NCI-H2171 (cell line): Measurements from ENCODE around the gene ARHGAP29.
"Not testable (repeated sequence)": the region's sequence is repeated elsewhere in the genome, so short reads cannot be mapped to it uniquely, and the experiment has no call there.

Experiments used
- DNase-seq: peaks from one replicate; lab custom pipeline; 2025; lab: John Stamatoyannopoulos, UW

Gene ARHGAP29

DNA sequence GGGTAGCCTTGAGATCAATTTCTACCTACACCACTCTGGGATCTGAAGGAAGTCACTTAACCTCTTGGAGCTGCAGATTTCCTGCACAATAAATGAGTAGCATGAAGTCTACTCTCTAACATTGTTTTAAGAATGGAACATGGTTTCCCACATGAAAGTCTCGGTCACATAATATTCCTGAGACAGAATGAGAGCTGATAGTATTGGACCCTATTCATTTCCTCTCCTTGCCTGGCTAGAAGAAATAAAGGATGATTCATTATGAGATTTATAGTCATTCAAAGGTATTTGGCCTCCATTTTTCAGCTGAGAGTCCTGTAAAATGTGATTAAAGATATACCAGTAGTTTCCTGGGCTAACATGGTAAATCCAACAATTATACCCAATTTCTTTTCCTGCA is 56.7 kb downstream of the ARHGAP29 start:
- no peak for DNase-seq

DNA sequence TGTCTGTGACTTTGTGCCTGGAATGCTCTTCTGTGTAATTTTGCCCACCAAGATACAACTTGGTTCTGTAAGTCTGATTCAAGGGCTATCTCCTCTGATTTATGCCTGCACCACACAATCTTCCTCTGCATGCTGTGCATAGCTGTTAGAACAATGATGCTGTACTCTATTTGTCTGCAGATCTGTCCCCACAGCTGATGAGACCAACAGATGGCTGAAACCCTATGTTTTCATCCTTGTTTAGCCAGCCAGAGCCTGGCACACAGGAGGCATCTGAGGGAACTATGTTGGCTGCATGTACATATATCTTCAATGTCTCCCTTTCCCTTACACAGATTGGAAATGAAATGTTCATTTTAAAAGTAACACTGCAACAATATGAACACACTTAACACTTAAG is 58.5 kb downstream of the ARHGAP29 start:
- DNase-seq = no peak

DNA sequence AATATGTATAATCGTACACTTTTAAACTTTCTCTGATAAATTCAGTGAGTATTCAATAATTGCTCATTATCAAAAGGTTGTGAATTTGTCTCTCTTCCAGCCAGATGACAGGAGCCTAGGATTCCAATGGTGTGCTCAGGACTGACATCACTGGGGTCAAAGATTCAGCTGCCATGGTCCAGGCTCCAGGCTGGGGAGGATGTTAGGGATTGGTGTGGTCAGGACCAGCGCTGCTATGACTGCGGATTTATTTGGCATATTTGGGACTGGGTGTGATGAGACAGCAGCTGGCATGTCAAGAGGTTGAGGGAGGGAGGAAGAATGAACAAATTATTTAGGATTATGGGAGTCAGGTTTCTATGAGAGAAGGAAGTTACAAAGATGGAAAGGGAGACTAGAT is 68.3 kb downstream of the ARHGAP29 start:
- DNase-seq = no peak

DNA sequence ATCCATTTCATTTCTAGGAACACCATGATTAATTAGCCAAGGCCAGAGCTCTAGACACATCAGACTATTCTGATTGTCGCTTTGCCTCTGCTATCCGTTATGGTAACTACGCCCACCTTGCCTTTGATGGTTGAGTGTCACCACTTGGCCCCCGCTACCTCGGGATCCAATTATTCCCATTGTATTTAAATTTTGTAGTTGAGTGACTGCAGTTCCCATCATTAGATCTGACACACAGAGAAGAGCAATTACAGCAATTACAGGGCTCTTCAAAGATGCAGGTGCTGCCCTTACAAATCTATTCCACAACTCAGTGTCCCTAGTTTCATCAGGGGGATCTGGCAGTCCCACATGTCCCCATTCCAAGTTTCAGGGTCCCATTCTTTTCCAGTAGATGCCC is 71.5 kb downstream of the ARHGAP29 start:
- DNase-seq = no peak

DNA sequence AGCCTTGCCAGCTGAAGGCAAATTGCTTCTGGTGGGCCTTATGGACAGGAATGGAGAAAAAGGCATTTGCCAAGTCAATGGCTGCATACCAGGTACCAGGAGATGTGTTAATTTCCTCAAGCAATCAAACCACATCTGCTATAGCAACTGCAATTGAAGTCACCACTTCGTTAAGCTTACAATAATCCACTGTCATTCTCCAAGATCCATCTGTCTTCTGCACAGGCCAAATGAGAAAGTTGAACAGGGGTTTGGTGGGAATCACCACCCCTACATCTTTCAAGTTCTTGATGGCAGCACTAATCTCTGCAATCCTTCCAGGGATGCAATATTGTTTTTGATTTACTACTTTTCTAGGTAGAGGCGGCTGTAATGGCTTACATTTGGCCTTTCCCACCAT is 72.5 kb downstream of the ARHGAP29 start:
- DNase-seq = not testable (repeated sequence)

DNA sequence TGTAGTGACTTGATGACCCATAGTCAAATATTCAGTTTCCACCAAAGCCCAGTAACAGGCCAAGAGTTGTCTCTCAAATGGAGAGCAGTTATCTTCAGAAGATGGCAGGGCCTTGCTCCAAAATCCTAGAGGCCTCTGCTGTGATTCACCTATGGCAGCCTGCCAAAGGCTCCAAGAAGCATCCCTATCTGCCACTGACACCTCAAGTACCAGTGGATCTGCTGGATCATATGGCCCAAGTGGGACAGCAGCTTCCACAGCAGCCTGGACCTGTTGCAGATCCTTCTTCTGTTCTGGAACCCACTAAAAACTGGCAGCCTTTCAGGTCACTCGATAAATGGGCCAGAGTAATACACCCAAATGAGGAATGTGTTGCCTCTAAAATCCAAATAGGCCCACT is 73.3 kb downstream of the ARHGAP29 start:
- not testable (repeated sequence) for DNase-seq

DNA sequence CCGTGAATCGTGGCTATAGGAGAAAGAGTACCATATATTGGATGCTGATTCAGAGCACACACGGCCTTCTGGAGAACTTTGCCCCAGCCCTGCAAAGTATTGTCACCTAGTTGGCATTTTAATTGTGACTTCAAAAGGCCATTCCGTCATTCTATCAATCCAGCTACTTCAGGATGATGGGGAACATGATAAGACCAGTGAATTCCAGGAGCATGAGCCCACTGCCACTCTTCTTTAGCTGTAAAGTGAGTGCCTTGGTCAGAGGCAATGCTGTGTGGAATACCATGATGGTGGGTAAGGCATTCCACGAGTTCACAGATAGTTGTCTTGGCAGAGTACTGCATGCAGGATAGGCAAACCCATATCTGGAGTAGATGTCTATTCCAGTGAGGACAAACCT is 74.1 kb downstream of the ARHGAP29 start:
- DNase-seq = not testable (repeated sequence)

DNA sequence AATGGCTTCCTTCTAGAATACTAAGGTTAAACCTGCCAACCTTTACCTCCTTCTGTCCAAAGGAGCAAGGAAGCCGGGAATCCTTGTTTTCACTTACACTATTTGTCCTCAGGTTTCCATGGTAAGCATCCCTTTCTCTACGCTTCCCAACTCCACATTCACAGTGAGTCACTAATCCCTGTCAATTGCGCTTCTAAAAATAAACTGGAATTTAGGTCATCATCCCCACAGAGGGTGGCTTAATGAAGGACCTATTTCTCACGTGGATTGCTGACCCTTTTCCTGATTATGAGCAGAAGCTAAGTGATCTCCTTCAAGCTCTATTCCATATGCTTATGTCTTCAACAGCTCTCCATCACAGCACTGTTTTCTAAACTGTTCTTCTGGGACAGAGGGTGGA is 76.6 kb downstream of the ARHGAP29 start:
- no peak for DNase-seq

DNA sequence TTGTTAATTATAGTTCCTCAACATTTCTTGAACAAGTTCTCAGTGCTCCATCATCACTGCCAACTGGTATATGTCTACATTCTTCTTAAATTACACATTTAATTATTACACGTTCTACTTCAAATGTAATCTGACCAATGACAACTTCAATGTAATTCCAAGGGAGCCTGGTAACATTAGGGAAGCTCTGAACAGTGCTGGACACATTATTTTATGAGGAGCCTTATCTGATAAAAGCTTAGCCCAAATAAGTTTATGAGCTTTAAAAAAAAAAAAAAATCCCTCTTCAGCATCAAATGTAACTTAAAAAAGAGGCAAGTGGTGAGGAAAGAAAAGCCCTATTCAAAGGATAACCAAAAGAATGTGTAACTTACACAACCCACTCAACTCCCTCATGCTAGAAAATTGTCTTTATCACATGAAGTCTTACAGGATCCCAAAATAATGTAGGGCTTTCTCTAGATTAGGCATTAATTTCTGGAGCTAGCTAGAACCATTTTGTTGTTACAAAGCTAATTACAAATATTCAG is 81.2 kb downstream of the ARHGAP29 start:
- no peak for DNase-seq

DNA sequence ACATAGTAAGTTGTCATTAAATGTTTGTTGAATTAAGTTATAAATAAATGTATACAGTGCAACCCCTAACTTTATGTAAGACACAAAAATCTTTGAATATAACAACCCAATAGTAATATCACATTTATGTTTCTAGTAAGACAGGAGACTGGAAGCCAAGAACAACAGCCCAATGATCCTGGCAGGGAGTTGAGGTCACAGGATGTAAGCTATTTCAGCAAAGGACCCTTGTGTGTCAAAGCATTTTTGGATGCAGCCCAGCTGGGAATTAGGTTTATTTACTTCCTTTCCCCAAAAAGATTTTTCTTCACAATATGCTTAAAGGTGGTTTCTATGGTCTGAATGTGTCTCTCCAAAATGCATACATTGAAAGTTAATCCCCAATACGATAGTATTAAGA is 82.4 kb downstream of the ARHGAP29 start:
- no peak for DNase-seq

DNA sequence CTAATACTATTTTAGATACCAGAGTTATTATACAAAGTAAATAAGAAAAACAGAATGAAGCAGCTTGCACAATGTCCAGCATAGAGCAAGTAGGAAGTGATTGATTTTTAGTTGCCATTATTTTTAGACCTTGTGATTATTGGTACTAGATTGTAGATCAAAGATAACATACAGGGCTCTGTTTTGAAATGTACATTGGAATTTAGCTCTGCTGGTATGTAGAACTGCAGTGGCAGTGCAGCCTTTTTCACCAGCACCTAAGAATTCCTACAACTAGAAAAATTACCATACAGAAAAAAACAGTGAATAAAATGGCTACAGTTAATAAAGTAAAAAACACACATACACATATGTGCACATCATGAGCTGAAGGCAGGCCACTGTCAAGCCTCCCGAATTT is 84.3 kb downstream of the ARHGAP29 start:
- DNase-seq = no peak

DNA sequence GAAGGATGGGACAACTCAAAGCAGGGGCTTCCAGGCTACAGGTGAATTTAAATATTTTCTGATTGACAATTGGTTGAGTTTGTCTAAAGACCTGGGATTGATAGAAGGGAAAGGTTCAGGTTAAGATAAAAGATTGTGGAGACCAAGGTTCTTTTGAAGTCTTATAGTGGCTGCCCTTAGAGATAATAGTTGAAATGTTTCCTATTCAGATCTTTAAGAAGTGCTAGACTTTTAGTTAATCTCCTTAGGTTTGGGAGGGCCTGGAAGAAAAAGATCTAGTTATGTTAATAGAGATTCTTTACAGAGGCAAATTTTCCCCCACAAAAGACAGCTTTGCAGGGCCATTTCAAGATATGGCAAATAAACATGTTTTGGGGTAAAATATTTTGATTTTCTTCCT is 88.2 kb downstream of the ARHGAP29 start:
- DNase-seq = not testable (repeated sequence)

DNA sequence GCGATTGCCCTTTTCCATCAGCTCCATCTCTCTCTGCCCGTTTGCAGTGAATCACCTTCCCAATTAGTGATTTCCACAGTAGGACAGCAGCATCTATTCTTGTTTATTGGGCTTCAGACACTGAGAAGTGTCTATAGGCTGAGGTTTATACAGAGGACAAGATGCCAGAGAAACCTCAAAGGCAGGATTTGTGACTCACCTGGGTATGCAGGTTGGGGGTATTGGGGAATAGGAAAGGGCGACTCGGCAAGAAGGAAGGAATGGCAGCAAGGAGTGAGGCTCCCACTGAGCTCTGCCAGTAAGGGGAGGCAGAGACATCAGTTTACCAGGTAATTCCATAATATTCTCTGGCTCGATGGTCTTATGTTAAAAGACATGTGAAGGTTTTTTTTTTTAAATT is 91.1 kb downstream of the ARHGAP29 start:
- DNase-seq = no peak

DNA sequence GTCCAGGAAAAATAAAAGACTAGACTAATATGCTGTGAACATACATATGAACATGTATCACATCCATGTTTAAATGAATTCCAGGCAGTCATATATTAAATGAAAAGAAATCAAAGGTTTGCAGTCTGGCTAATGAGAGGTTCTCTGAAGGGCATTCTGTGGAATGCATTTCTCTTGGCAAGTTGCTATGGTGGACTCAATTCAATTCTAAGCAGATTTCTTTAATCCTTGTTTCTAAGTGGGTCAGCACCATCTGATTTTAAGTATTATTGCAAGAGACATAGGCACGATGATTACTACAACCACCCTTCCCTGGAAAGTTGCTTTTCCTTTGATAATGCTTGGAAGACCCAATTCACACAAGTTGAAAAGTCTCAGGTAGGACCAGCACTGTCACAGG is 92.5 kb downstream of the ARHGAP29 start:
- no peak for DNase-seq

DNA sequence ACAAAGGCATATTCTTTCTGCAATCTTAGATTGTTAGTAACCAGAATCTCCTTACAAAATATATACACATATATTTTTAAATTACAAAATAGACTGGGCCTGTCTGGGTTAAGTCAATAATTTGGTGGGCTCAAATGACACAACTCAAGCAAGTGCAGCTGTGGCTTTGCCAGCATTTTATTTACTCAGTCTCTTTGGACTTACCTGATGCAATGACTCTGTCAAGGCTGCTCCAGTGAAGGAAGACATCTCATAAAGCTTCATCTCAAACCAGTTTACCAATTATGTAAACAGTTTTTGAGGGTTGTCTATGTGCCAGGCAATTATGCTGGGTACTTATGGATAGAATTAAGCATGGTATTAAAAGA is 93.6 kb downstream of the ARHGAP29 start:
- no peak for DNase-seq

DNA sequence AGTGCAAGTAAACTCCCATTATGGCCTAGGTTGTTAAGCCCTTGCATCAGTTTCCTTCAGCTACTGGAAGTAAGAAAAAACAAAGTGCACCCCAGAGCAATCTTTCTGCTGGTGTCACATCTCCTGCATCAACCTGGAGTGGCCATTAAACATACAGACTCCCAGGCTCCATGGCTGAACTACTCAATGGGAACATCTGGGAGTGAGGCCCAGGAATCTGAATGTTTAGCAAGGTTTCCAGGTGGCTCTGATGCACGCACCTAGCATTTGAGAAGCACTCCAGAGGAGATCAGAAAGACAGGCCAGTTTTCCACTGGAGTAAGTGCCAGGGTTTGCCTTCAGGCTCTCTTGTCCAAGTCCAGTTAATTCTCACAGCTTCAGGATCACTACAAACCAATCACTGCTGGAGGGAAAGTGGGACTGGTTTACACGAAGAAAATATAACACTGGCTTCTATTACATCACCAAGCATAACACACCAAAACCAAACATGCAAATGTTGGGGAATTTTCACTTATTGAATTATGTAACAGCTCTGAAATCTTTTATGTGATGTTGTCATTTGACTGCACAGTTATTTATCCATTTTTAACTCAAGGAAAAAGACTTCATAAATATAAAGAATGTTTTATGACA is 94.1 kb downstream of the ARHGAP29 start:
- no peak for DNase-seq

DNA sequence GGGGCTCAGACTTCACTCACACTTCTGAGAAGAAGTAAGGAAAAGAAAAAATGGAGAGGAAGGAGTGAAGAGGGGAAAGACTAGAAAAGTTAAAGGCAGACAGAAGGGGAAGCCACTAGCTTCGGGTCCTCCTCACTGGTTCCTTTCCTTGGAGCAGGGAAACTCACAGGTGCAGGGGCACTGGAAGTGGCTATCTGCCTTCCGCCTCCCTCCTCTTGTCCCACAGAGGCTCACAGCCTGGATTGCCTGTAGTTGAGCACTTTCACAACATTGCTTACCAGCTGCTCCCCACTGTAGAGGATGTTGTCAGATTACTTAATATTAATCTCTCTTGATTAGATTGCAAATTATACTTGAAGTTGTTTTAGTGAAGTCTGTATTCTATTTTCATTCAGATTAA is 94.8 kb downstream of the ARHGAP29 start:
- DNase-seq = no peak

DNA sequence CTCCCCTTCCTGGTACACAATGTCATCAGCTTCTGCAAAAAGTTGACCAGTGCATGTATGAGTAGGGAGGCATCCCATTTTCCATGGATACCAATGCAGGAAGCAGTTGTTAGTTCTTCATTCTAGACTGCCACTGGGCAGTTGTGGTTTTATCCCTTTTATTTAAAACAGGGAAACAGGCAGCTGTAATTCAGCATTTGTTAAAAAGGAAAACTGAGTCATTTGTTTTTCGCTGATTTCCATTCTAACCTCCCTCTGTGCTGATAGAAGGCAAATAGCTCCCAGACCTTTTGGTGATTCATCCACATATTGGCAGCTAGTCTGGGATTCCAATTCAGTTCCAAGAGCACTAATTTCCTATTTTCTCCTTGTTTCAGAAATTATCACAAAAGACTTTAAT is 95.4 kb downstream of the ARHGAP29 start:
- no peak for DNase-seq

DNA sequence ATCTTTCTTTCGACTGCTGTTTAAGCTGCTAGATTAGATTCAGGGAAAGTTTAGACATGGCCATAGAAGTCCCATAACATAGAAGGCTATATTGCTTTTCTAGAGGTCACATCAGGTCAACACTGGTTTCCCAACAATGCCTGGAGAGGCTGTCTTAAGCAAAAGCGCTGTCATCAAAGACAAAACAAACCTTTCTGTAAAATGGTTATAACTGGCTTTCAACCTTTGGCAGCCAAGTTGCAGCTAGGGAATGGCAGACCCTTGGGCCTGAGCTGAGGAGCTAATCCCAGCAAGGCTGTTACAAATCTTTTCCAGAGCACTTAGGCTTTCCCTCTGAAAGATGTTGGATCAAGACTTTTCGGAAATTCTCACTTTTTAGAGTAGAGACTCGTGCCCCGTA is 105.3 kb downstream of the ARHGAP29 start:
- no peak for DNase-seq

DNA sequence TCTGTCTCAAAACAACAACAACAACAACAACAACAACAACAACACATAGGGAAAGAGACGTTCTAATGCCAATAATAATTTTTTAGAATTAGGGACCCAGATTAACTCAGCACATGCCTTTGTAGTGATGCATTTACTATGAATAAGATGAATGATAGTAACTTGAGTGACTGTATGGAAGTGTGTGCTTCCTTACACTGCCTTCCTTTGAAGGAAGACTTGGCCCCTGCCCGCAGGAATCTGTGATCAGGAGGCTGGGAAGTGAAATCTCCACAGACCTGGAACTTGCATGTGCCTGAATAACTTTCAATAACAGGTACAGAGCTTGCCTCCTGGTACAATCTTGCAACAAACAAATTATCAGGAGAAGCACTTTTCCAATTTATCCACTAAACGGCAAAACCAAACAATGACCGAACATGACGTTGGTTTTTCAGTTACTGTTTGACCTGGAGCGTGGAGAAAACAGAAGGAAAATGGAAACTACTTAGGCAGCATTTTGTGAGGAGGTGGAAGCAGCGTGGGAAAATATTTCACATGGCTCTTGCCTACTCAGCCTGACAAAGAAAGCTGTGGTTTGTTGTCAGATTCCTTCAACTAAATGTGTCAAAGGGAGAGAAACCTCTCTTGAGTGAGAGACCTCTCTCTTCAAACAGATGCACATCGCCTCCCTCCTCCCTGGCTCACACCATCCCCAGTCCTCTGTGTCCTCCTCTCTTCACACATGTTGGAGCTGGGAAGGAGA is 106.4 kb downstream of the ARHGAP29 start:
- no peak for DNase-seq

DNA sequence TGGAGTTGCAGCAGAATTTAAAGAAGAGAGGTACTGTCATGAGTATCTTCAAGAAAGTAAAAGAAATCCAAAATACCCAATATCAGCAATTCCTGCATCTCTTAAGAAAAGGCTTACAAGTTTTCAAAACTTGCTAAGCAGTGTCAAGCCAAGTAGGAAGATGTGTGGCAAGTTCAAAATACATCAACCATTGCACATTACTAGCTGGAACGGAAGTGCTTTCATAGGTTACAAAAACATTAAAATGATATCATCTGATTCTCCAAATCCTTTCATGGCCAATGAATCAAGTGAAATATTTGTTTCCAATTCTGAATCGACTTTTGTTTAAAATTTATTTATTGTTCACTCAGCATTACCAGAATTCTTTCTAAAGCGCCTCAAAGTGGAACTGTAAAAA is 110.7 kb downstream of the ARHGAP29 start:
- no peak for DNase-seq

DNA sequence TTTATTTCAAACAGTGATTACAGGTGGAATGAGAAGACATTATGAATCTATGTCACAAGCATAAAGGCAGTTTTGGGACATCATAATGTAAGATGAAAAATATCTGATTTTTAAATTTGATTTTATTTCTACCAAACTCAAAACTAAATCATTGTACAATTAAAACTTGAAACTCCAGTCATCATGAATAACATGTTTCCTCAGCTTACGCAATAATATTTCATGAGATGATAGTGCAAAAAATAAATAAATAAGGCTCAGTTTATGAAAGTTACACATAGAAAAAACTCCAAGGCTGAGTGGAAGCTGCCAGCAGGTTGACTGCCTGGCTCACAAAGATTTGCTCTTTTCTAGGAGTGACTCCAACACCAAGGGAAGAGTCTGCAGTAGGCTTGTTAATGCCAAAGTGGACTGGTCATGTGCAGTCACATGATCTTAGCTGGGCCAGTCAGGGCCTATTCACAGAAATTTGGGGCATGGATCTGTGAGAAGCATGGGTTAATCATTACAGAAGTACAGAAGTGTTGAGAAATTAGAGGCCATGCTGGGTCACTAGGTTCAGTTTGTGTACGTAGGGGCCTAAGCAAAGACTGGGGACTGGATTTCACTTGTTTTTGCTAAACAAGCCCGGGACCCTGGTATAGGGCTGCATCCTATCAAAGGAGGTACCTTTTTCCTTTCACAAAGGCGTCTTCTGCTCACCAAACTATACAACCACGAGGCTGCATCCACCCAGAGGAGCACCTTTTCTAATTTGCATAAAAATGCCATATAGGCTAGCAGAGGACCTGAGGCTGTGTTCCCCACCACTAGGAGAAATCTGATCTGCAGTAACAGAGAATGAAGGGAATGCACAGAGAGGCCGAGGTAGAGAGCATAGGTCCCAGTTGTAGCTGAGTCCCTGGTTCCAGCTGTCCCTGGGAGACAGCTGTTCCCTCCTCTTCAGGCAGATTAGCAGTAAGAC is 111.6 kb downstream of the ARHGAP29 start:
- no peak for DNase-seq

DNA sequence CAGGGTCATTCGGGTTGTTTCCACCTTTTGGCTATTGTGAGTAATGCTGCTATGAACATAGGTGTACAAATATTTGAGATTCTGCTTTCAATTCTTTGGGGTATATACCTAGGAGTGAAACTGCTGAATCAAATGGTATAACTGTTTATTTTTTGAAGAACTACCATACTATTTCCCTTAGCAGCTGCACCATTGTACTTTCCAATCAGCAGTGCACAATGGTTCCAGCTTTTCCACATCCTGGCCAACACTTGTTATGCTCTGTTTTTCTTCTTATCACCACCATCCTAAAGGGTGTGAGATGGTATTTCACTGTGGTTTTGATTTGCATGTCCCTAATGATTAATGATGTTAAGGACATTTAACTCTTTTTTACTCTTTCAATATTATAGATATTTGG is 112.8 kb downstream of the ARHGAP29 start:
- DNase-seq = no peak
